ENCODE data around the gene PARD3B.
"Not testable (repeated sequence)": the region's sequence is repeated elsewhere in the genome, so short reads cannot be mapped to it uniquely, and the experiment has no call there.

Gene PARD3B

GRCh38 chr2:204545861-204546735, 823 bp downstream of the PARD3B start:
- DNase-seq: peak; percentile 76

GRCh38 chr2:204550751-204551511, 5.7 kb downstream of the PARD3B start:
- no peak for DNase-seq

GRCh38 chr2:204551512-204551863, 6.2 kb downstream of the PARD3B start:
- DNase-seq: no peak

- DNase-seq: no peak
Observed at GRCh38 chr2:204557604-204558003, 12.3 kb downstream of the PARD3B start.

- DNase-seq: not testable (repeated sequence)
Observed at GRCh38 chr2:204559358-204559757, 14.1 kb downstream of the PARD3B start.

- DNase-seq: no peak
Observed at GRCh38 chr2:204560902-204561301, 15.6 kb downstream of the PARD3B start.

- DNase-seq: no peak
Observed at GRCh38 chr2:204561771-204562170, 16.5 kb downstream of the PARD3B start.

GRCh38 chr2:204566439-204566838, 21.2 kb downstream of the PARD3B start:
- DNase-seq: no peak

- DNase-seq: no peak
Observed at GRCh38 chr2:204570421-204570820, 25.1 kb downstream of the PARD3B start.

- no peak for DNase-seq
Observed at GRCh38 chr2:204571041-204571440, 25.8 kb downstream of the PARD3B start.

GRCh38 chr2:204571911-204572310, 26.6 kb downstream of the PARD3B start:
- DNase-seq: no peak

GRCh38 chr2:204573221-204573620, 27.9 kb downstream of the PARD3B start:
- no peak for DNase-seq

GRCh38 chr2:204574486-204574885, 29.2 kb downstream of the PARD3B start:
- DNase-seq: no peak

GRCh38 chr2:204575463-204575862, 30.2 kb downstream of the PARD3B start:
- DNase-seq: no peak

GRCh38 chr2:204576362-204576979, 31.2 kb downstream of the PARD3B start:
- DNase-seq: no peak

- DNase-seq: no peak
Observed at GRCh38 chr2:204578928-204579598, 33.8 kb downstream of the PARD3B start.

- no peak for DNase-seq
Observed at GRCh38 chr2:204581946-204582345, 36.7 kb downstream of the PARD3B start.

- DNase-seq: no peak
Observed at GRCh38 chr2:204583773-204584172, 38.5 kb downstream of the PARD3B start.

GRCh38 chr2:204585930-204586329, 40.7 kb downstream of the PARD3B start:
- DNase-seq: no peak

GRCh38 chr2:204586444-204587180, 41.3 kb downstream of the PARD3B start:
- DNase-seq: no peak

- DNase-seq: no peak
Observed at GRCh38 chr2:204590063-204590462, 44.8 kb downstream of the PARD3B start.

GRCh38 chr2:204591225-204591624, 46.0 kb downstream of the PARD3B start:
- DNase-seq: no peak
